SKM-1 (cell line): ENCODE results near the gene FOXS1.
"Not testable (repeated sequence)": the region's sequence is repeated elsewhere in the genome, so short reads cannot be mapped to it uniquely, and the experiment has no call there.

Experiments
- DNase-seq: peaks from one replicate; lab custom pipeline; 2025; ENCODE audit not compliant: unreplicated experiment; lab: John Stamatoyannopoulos, UW

FOXS1 gene

GRCh38 chr20:31823360-31824124 is 21.9 kb downstream of the FOXS1 start:
- DNase-seq = no peak

- DNase-seq = no peak
Observed at GRCh38 chr20:31822421-31823330, 22.7 kb downstream of the FOXS1 start.

GRCh38 chr20:31821427-31821826 is 24.0 kb downstream of the FOXS1 start:
- no peak for DNase-seq

GRCh38 chr20:31820228-31820627 is 25.2 kb downstream of the FOXS1 start:
- DNase-seq = no peak

GRCh38 chr20:31819083-31819784 is 26.2 kb downstream of the FOXS1 start, which contains the start of gene MYLK2:
TSS of gene MYLK2 (plus strand) at chr20:31819356. CDS start at chr20:31819581, 225 bp downstream.
- no peak for DNase-seq

GRCh38 chr20:31818376-31818908 is 27.0 kb downstream of the FOXS1 start:
- no peak for DNase-seq

- no peak for DNase-seq
Observed at GRCh38 chr20:31817461-31817860, 27.9 kb downstream of the FOXS1 start.

GRCh38 chr20:31816221-31816620 is 29.2 kb downstream of the FOXS1 start:
- no peak for DNase-seq

GRCh38 chr20:31815408-31816188 is 29.8 kb downstream of the FOXS1 start:
- DNase-seq = no peak

- not testable (repeated sequence) for DNase-seq
Observed at GRCh38 chr20:31814142-31814541, 31.3 kb downstream of the FOXS1 start.

- no peak for DNase-seq
Observed at GRCh38 chr20:31813611-31814010, 31.8 kb downstream of the FOXS1 start.

- DNase-seq = no peak
Observed at GRCh38 chr20:31811796-31812728, 33.3 kb downstream of the FOXS1 start.

GRCh38 chr20:31811198-31811597 is 34.2 kb downstream of the FOXS1 start:
- DNase-seq = no peak

- no peak for DNase-seq
Observed at GRCh38 chr20:31809661-31810060, 35.7 kb downstream of the FOXS1 start.

GRCh38 chr20:31808481-31808880 is 36.9 kb downstream of the FOXS1 start:
- DNase-seq = no peak

- DNase-seq = no peak
Observed at GRCh38 chr20:31806564-31807355, 38.6 kb downstream of the FOXS1 start.

GRCh38 chr20:31803552-31804291 is 41.7 kb downstream of the FOXS1 start:
- no peak for DNase-seq

GRCh38 chr20:31801508-31801907 is 43.9 kb downstream of the FOXS1 start:
- DNase-seq = no peak
